GM12878 (cell line): Measurements from ENCODE around the gene SCARB1. TPM values are rescaled to one million over a fixed set of nuclear protein-coding genes. Genes with fewer than 3 reads are reported as not detected.
A peak's percentile ranks its signal among the peaks of the same experiment; 100 is the strongest.

ENCODE experiments used
- BHLHE40 ChIP-seq, 2 experiments: fragments of 450-650 bp in 1 of 2; IDR thresholded peaks; 2 replicates each; pipeline ENCODE4 v1.6.1; 2011 to 2017; ENCODE audit warnings: low read depth in 2 of 2, borderline replicate concordance in 1 of 2, improper control_type of control experiment in 1 of 2, low read length in 1 of 2, mild to moderate bottlenecking in 1 of 2
- CHD2 ChIP-seq: IDR thresholded peaks from 2 replicates; pipeline ENCODE4 v1.6.1; 2011; ENCODE audit warnings: low read depth, low read length, improper control_type of control experiment, borderline replicate concordance
- EGR1 ChIP-seq, 2 experiments: IDR thresholded peaks; 1 replicate in 1 of 2; 2 replicates in 1 of 2; pipeline ENCODE4 v1.6.1; 2011 to 2012; ENCODE audit warnings: low read depth in 2 of 2, low read length in 2 of 2, borderline replicate concordance in 1 of 2, mild to moderate bottlenecking in 1 of 2, moderate library complexity in 1 of 2
- FOS ChIP-seq: IDR thresholded peaks from 3 replicates; pipeline ENCODE4 v1.6.1; 2011; ENCODE audit warnings: borderline replicate concordance; ENCODE audit not compliant: insufficient read length; ENCODE audit errors: extremely low read depth
- FOXK2 ChIP-seq: fragments of 450-650 bp; IDR thresholded peaks from 2 replicates; pipeline ENCODE4 v1.6.1; 2017; ENCODE audit warnings: mild to moderate bottlenecking, moderate library complexity
- IKZF2 ChIP-seq, 2 experiments: fragments of 450-650 bp; IDR thresholded peaks; 2 replicates each; pipeline ENCODE4 v1.6.1; 2017; ENCODE audit warnings: mild to moderate bottlenecking in 2 of 2, moderate library complexity in 2 of 2
- KDM1A ChIP-seq: fragments of 200-600 bp; sonication (generic); IDR thresholded peaks from 2 replicates; pipeline ENCODE4 v1.6.1; 2016; ENCODE audit warnings: borderline replicate concordance
- MTA2 ChIP-seq: fragments of 450-650 bp; IDR thresholded peaks from 2 replicates; pipeline ENCODE4 v1.6.1; 2016; ENCODE audit warnings: low read depth, mild to moderate bottlenecking, moderate library complexity
- MTA3 ChIP-seq: IDR thresholded peaks from 2 replicates; pipeline ENCODE4 v1.6.1; 2012; ENCODE audit warnings: low read length, inconsistent platforms, borderline replicate concordance
- NR2C2 ChIP-seq: IDR thresholded peaks from 2 replicates; pipeline ENCODE4 v1.6.1; 2011; ENCODE audit warnings: borderline replicate concordance, low read depth; ENCODE audit not compliant: control insufficient read depth, insufficient read length
- PAX8 ChIP-seq: fragments of 450-650 bp; IDR thresholded peaks from 2 replicates; pipeline ENCODE4 v1.6.1; 2017; ENCODE audit warnings: mild to moderate bottlenecking, moderate library complexity
- POLR2A ChIP-seq: IDR thresholded peaks from 2 replicates; pipeline ENCODE4 v1.6.1; 2011; ENCODE audit warnings: low read depth, mild to moderate bottlenecking, low read length
- RUNX3 ChIP-seq: IDR thresholded peaks from 2 replicates; pipeline ENCODE4 v1.6.1; 2012; ENCODE audit warnings: low read length, inconsistent platforms
- SIX5 ChIP-seq: IDR thresholded peaks from 2 replicates; pipeline ENCODE4 v1.6.1; 2011; ENCODE audit warnings: mild to moderate bottlenecking, low read depth, low read length, moderate library complexity; ENCODE audit not compliant: severe bottlenecking
- SMAD1 ChIP-seq: fragments of 450-650 bp; IDR thresholded peaks from 2 replicates; pipeline ENCODE4 v1.6.1; 2018; ENCODE audit warnings: mild to moderate bottlenecking, low read depth; ENCODE audit not compliant: partially characterized antibody
- SPI1 ChIP-seq: IDR thresholded peaks from 2 replicates; pipeline ENCODE4 v1.6.1; 2011; ENCODE audit warnings: low read depth, mild to moderate bottlenecking, low read length, moderate library complexity, borderline replicate concordance; ENCODE audit not compliant: insufficient read depth
- ZNF24 ChIP-seq: fragments of 450-650 bp; IDR thresholded peaks from 2 replicates; pipeline ENCODE4 v1.6.1; 2017; ENCODE audit warnings: antibody characterized with exemption, mild to moderate bottlenecking
- ZNF274 ChIP-seq: IDR thresholded peaks from one replicate; pipeline ENCODE4 v1.8.0; 2011; ENCODE audit not compliant: insufficient read length, insufficient read depth
- ZZZ3 ChIP-seq: IDR thresholded peaks from 2 replicates; pipeline ENCODE4 v1.6.1; 2011; ENCODE audit warnings: low read depth; ENCODE audit not compliant: control insufficient read depth, insufficient read length
- polyA plus RNA-seq, 11 experiments: library from polyadenylated mRNA; depleted of rRNA in 4 of 11; unstranded in 6 of 11; stranded (reverse) in 5 of 11; fragments of >200 nt; fragmentation: Nextera tagmentation in 4 of 11; fragmentation: Illumina TruSeq in 1 of 11; extraction: Ambion mirVana in 4 of 11; extraction: Trizol in 1 of 11; gene quantifications; 1 replicate in 1 of 11; 2 replicates in 10 of 11; pipeline versions ENCODE4 v1.2.1 to v1.2.3, GENCODE V29; 2011 to 2016; ENCODE audit warnings: inconsistent platforms in 2 of 11, missing spikeins in 2 of 11, low read depth in 1 of 11
- total RNA-seq, 4 experiments: library from RNA; depleted of rRNA in 3 of 4; stranded (reverse); fragments of >200 nt in 3 of 4; fragmentation: Illumina TruSeq in 1 of 4; extraction: Trizol in 1 of 4; gene quantifications; 2 replicates each; pipeline versions ENCODE4 v1.2.1 to v1.2.3, GENCODE V29; 2013 to 2021
- TF ChIP-seq, protein P1 (sequence below): IDR thresholded peaks from 2 replicates; pipeline ENCODE4 v1.6.1; 2012; ENCODE audit warnings: low read depth, low read length, improper control_type of control experiment
- TF ChIP-seq, protein P2 (sequence below): fragments of 150-350 bp; IDR thresholded peaks from 2 replicates; pipeline ENCODE4 v1.6.1; 2016; ENCODE audit warnings: low read depth, low read length
- TF ChIP-seq, protein P3 (sequence below): fragments of 450-650 bp; IDR thresholded peaks from 2 replicates; pipeline ENCODE4 v1.6.1; 2016; ENCODE audit warnings: mild to moderate bottlenecking

Gene SCARB1
- total and polyA plus RNA-seq, 10 of the 15 experiments (the other 5 are each of a cell fraction or from before 2014, with no cell fraction given), result 0.34 to 104 (median 63.1) TPM

DNA sequence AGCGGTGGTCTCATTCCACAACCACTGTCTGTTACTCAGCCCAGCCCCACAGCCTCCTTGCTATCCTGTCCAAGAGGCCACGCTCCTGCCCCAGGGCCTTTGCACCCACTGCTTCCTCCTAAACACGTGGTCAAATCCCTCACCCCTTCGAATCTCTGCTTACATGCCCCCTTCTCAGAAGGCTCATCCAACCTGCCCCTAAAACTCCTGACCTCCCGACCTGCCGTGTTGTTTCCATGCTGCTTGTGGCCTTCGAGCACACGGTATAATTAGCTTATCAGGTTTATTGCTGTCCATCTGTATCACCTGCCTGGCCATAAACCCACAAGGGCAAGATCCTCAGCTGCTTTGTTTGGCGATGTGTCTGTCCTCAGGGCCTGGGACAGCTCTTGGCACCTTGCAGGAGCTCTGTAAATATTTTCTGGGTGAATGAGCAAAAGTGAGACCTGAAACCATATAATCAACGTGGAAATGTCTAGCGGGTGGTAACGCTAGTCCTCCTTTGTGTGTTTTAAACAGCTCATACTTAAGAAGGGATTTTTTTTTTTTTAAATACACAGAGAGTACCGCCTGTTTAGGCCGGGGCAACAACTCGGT is 36.0 kb downstream of the SCARB1 start (continued):
- TF ChIP-seq NR2C2, result no peak
- no peak for TF ChIP-seq PAX8
- 0 out of 2 replicates have a peak, but pooled peaks have one; percentile 38 for TF ChIP-seq MTA2
- TF ChIP-seq ZZZ3, result no peak
- TF ChIP-seq SPI1, result no peak
- TF ChIP-seq, protein P1, sequence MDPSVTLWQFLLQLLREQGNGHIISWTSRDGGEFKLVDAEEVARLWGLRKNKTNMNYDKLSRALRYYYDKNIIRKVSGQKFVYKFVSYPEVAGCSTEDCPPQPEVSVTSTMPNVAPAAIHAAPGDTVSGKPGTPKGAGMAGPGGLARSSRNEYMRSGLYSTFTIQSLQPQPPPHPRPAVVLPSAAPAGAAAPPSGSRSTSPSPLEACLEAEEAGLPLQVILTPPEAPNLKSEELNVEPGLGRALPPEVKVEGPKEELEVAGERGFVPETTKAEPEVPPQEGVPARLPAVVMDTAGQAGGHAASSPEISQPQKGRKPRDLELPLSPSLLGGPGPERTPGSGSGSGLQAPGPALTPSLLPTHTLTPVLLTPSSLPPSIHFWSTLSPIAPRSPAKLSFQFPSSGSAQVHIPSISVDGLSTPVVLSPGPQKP, result no peak
- TF ChIP-seq SMAD1, result no peak
- peak in 1 of 2 experiments; percentile 26; a peak in 2 of 4 replicates for TF ChIP-seq IKZF2 (IDR thresholded peaks at IDR 0.05)
- TF ChIP-seq, protein P2, sequence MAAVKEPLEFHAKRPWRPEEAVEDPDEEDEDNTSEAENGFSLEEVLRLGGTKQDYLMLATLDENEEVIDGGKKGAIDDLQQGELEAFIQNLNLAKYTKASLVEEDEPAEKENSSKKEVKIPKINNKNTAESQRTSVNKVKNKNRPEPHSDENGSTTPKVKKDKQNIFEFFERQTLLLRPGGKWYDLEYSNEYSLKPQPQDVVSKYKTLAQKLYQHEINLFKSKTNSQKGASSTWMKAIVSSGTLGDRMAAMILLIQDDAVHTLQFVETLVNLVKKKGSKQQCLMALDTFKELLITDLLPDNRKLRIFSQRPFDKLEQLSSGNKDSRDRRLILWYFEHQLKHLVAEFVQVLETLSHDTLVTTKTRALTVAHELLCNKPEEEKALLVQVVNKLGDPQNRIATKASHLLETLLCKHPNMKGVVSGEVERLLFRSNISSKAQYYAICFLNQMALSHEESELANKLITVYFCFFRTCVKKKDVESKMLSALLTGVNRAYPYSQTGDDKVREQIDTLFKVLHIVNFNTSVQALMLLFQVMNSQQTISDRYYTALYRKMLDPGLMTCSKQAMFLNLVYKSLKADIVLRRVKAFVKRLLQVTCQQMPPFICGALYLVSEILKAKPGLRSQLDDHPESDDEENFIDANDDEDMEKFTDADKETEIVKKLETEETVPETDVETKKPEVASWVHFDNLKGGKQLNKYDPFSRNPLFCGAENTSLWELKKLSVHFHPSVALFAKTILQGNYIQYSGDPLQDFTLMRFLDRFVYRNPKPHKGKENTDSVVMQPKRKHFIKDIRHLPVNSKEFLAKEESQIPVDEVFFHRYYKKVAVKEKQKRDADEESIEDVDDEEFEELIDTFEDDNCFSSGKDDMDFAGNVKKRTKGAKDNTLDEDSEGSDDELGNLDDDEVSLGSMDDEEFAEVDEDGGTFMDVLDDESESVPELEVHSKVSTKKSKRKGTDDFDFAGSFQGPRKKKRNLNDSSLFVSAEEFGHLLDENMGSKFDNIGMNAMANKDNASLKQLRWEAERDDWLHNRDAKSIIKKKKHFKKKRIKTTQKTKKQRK, result no peak
- TF ChIP-seq KDM1A, result no peak
- no peak for TF ChIP-seq CHD2
- TF ChIP-seq MTA3, result no peak
- TF ChIP-seq BHLHE40 (IDR thresholded peaks at IDR 0.05; ENCODE audit: borderline replicate concordance in 1 of 2, low read depth in 2 of 2, low read length in 1 of 2), result peak in 1 of 2 experiments; percentile 27; a peak in 1 of 4 replicates
- TF ChIP-seq ZNF24, result no peak
- no peak for TF ChIP-seq ZNF274
- TF ChIP-seq SIX5, result no peak
- TF ChIP-seq, protein P3, sequence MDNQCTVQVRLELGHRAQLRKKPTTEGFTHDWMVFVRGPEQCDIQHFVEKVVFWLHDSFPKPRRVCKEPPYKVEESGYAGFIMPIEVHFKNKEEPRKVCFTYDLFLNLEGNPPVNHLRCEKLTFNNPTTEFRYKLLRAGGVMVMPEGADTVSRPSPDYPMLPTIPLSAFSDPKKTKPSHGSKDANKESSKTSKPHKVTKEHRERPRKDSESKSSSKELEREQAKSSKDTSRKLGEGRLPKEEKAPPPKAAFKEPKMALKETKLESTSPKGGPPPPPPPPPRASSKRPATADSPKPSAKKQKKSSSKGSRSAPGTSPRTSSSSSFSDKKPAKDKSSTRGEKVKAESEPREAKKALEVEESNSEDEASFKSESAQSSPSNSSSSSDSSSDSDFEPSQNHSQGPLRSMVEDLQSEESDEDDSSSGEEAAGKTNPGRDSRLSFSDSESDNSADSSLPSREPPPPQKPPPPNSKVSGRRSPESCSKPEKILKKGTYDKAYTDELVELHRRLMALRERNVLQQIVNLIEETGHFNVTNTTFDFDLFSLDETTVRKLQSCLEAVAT, result no peak
- no peak for TF ChIP-seq FOXK2
- no peak; the same call in 1 of the 2 replicates for TF ChIP-seq RUNX3
- TF ChIP-seq EGR1 (IDR thresholded peaks at IDR 0.05; ENCODE audit: borderline replicate concordance in 1 of 2, low read depth in 2 of 2, low read length in 2 of 2), result no peak
- TF ChIP-seq POLR2A, result no peak
- no peak for TF ChIP-seq FOS
